K562 (cell line): Measurements from ENCODE around the gene RPN1. TPM values are rescaled to one million over a fixed set of nuclear protein-coding genes. Genes with fewer than 3 reads are reported as not detected.

Source experiments
- BRD4 ChIP-seq: fragments of 200-600 bp; sonication (generic); IDR thresholded peaks from 2 replicates; pipeline ENCODE4 v1.6.1; 2017; ENCODE audit warnings: inconsistent platforms
- CAMTA2 ChIP-seq: fragments of 250-450 bp; sonication (Bioruptor Pico); conservative IDR thresholded peaks from 2 replicates; pipeline ENCODE4 v1.5.1; 2022
- CEBPG ChIP-seq, 3 experiments: fragments of 200-800 bp in 1 of 3; sonication (Bioruptor generic) in 1 of 3; sonication (generic) in 1 of 3; formaldehyde crosslinking in 1 of 3; IDR thresholded peaks in 2 of 3; conservative IDR thresholded peaks in 1 of 3; 2 replicates each; pipeline versions ENCODE4 v1.6.1 to v1.8.0; 2016 to 2022; ENCODE audit warnings: missing compliant biosample characterization in 2 of 3, missing genetic modification characterization in 2 of 3, mild to moderate bottlenecking in 1 of 3, missing genetic modification reagents in 1 of 3
- CTBP1 ChIP-seq: fragments of 450-650 bp; IDR thresholded peaks from 2 replicates; pipeline ENCODE4 v1.6.1; 2016; ENCODE audit warnings: borderline replicate concordance
- DIDO1 ChIP-seq: fragments of 450-650 bp; IDR thresholded peaks from 2 replicates; pipeline ENCODE4 v1.6.1; 2016; ENCODE audit warnings: low read depth, missing biosample characterization, missing genetic modification characterization
- NR2F6 ChIP-seq: fragments of 450-650 bp; formaldehyde crosslinking; IDR thresholded peaks from 2 replicates; pipeline ENCODE4 v1.4.0; 2020; ENCODE audit warnings: mild to moderate bottlenecking
- PATZ1 ChIP-seq: fragments of 250-450 bp; sonication (Bioruptor Pico); IDR thresholded peaks from 2 replicates; pipeline ENCODE4 v1.5.0; 2020; ENCODE audit warnings: mild to moderate bottlenecking, borderline replicate concordance
- RBM15 ChIP-seq: fragments of 200-400 bp; formaldehyde crosslinking; IDR thresholded peaks from 2 replicates; pipeline ENCODE4 v1.6.1; 2018; ENCODE audit warnings: mild to moderate bottlenecking, low read length, moderate library complexity; ENCODE audit not compliant: insufficient read depth
- ZNF280B ChIP-seq: fragments of 250-450 bp; sonication (Bioruptor Pico); IDR thresholded peaks from 2 replicates; pipeline ENCODE4 v1.5.1; 2021; ENCODE audit warnings: mild to moderate bottlenecking
- ZNF354B ChIP-seq: fragments of 250-450 bp; sonication (Bioruptor Pico); IDR thresholded peaks from 2 replicates; pipeline ENCODE4 v1.4.0; 2020
- ZNF830 ChIP-seq: fragments of 250-450 bp; sonication (Bioruptor Pico); IDR thresholded peaks from 2 replicates; pipeline ENCODE4 v1.5.0; 2021; ENCODE audit warnings: mild to moderate bottlenecking
- polyA plus RNA-seq, 8 experiments: library from polyadenylated mRNA; depleted of rRNA in 4 of 8; stranded (reverse) in 5 of 8; unstranded in 3 of 8; fragments of >200 nt; fragmentation: Nextera tagmentation in 2 of 8; fragmentation: Illumina TruSeq in 1 of 8; extraction: Ambion mirVana in 2 of 8; extraction: Trizol in 1 of 8; gene quantifications; 2 replicates each; pipeline versions ENCODE4 v1.2.1 to v1.2.3, GENCODE V29; 2011 to 2014; ENCODE audit warnings: inconsistent platforms in 1 of 8, missing spikeins in 1 of 8
- total RNA-seq, 7 experiments: library from RNA; depleted of rRNA in 6 of 7; stranded (reverse); fragments of >200 nt in 6 of 7; fragmentation: Illumina TruSeq in 2 of 7; extraction: Trizol in 2 of 7; gene quantifications; 2 replicates each; pipeline versions ENCODE4 v1.2.1 to v1.2.3, GENCODE V29; 2011 to 2021; ENCODE audit warnings: low replicate concordance in 1 of 7

RPN1 gene
- total and polyA plus RNA-seq, 9 of the 15 experiments (the other 6 are each of a cell fraction or from before 2014, with no cell fraction given): 39.5 to 300 (median 148) TPM

GRCh38 chr3:128609294-128609693, 41.3 kb downstream of the RPN1 start (continued):
- TF ChIP-seq ZNF280B (CRISPR knock-in tag): no peak
- TF ChIP-seq DIDO1 (tag): no peak
- TF ChIP-seq CAMTA2 (CRISPR knock-in tag): no peak
- no peak for TF ChIP-seq BRD4
- no peak for TF ChIP-seq CTBP1
- TF ChIP-seq NR2F6 (CRISPR knock-in tag): no peak
- TF ChIP-seq PATZ1 (CRISPR knock-in tag): no peak
- no peak for TF ChIP-seq ZNF354B (CRISPR knock-in tag)
- TF ChIP-seq RBM15: no peak
- no peak for TF ChIP-seq ZNF830 (CRISPR knock-in tag)
- TF ChIP-seq CEBPG (CRISPR knock-in tag; IDR thresholded peaks at IDR 0.05): no peak
- TF ChIP-seq CEBPG (tag; conservative IDR thresholded peaks at IDR 0.05 in 1 of 2, IDR thresholded peaks at IDR 0.05 in 1 of 2): no peak
